GM13977 (cell line): ENCODE data around the gene PODN.

Source experiments
- DNase-seq: peaks from one replicate; pipeline ENCODE4 v3.0.0; 2012; ENCODE audit warnings: low spot score
- in situ Hi-C: fragments of 300-500 bp; cut with MboI; formaldehyde crosslinking; loops from one replicate; pipeline ENCODE4 v1.12.0; 2022; ENCODE audit warnings: low sequenced_read_pairs, low pct_unique_long_range_greater_than_20kb, mixed read lengths, inconsistent platforms; ENCODE audit not compliant: unreplicated experiment
- TF ChIP-seq, protein P1 (sequence below): IDR thresholded peaks from 2 replicates; pipeline ENCODE4 v1.5.1; 2012; ENCODE audit warnings: mild to moderate bottlenecking, control low read depth; ENCODE audit not compliant: insufficient read depth; ENCODE audit errors: extremely low read depth, missing control alignments

PODN gene, protein sequence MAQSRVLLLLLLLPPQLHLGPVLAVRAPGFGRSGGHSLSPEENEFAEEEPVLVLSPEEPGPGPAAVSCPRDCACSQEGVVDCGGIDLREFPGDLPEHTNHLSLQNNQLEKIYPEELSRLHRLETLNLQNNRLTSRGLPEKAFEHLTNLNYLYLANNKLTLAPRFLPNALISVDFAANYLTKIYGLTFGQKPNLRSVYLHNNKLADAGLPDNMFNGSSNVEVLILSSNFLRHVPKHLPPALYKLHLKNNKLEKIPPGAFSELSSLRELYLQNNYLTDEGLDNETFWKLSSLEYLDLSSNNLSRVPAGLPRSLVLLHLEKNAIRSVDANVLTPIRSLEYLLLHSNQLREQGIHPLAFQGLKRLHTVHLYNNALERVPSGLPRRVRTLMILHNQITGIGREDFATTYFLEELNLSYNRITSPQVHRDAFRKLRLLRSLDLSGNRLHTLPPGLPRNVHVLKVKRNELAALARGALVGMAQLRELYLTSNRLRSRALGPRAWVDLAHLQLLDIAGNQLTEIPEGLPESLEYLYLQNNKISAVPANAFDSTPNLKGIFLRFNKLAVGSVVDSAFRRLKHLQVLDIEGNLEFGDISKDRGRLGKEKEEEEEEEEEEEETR

DNA sequence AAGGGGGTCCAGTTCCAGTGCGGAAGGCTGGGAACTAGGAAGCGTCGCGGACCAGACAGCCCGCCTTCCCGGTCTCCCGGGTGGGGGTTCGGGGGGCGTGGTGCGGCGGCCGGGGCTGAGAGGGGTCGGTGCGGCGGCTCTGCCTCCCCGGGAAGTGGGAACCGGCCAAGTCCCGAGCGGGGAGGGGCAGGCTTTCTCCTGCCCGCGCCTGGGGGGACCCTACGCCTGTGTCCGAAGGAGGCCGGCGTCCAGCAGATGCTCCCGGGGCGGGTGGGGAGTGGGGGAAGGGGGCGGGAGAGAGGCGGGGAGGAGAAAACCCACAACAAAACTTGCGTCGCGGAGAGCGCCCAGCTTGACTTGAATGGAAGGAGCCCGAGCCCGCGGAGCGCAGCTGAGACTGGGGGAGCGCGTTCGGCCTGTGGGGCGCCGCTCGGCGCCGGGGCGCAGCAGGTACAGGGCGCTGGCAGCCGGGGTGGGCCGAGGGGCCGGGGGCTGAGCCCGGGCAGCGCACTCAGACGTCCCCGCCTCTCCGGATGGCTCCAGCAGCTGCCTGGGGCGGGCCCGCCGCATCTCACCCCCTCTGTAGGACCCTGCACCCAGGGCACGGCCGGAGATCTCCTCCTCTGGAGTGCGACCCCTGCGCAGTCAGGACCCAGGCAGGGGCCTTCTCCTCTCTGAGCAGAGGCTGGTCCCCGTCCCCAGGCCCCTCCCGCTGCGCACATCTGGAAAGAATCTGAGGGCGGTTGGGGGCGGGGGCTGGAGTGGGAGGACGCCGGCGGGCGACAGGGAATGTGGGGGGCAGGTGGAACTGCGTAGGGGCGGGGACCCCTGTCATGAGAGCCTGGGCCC is at the start of gene PODN:
Gene PODN (plus strand): TSS at position 355 of the 849 bp plus-strand sequence. CDS start 7,643 bp downstream, outside the sequence.
- DNase-seq, result peak; percentile 60
- in situ Hi-C loops, result no loop called here
- TF ChIP-seq, protein P1, sequence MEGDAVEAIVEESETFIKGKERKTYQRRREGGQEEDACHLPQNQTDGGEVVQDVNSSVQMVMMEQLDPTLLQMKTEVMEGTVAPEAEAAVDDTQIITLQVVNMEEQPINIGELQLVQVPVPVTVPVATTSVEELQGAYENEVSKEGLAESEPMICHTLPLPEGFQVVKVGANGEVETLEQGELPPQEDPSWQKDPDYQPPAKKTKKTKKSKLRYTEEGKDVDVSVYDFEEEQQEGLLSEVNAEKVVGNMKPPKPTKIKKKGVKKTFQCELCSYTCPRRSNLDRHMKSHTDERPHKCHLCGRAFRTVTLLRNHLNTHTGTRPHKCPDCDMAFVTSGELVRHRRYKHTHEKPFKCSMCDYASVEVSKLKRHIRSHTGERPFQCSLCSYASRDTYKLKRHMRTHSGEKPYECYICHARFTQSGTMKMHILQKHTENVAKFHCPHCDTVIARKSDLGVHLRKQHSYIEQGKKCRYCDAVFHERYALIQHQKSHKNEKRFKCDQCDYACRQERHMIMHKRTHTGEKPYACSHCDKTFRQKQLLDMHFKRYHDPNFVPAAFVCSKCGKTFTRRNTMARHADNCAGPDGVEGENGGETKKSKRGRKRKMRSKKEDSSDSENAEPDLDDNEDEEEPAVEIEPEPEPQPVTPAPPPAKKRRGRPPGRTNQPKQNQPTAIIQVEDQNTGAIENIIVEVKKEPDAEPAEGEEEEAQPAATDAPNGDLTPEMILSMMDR, result no peak

DNA sequence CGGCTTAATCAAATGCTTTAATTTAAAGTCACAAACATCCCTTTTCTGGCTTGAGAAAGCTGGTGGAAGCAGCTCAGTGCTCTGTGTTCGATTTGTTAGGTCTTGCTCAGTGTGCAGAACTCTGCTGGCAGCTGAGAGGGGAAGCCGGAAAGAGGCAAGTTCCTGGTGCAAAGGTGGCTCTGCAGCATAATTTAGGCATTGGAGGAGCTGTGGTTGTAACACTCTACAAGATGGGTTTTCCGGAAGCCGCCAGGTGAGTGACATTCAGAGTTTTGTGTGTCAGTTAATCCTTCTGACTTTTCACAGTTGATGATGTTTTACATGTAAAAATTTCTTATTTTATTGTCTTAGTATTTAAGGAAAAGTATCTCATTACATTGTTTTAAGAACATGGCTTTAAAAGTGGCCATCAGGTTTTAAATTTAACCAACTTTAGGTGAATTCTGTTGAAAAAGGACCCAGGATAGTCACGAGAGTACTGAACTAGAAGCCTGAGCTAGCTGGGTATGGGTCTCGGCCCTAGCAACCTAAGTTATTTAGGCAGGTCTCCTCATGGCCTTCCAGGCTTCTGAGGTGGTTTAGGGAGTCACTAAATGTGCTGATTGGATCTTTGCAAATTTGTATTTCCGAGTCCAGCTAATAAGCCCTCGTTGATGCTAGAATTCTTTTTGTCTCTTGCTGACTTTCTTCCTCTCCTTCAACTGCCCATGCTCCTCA is 47.1 kb upstream of the PODN start:
- in situ Hi-C loops, result no loop called here
- TF ChIP-seq, protein P1, result no peak
- DNase-seq, result peak; percentile 80

DNA sequence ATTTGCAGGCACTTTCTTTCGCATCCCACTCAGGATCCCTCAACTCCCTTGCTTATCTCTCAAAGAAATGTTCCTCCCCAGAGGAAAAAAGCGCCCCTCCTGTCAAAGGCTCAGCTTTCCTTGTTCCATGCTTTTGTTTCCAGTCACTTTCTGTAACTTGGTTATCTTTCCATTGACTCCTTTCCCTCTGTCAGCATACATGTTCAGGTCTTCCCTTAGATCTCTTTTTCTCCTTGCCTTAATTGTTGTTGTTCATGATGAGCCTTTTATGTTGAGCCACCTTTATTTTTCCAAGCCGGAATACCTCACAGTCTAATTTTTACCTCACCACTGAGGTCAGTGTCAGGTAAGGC is 46.5 kb upstream of the PODN start:
- TF ChIP-seq, protein P1, result no peak
- in situ Hi-C loops, result no loop called here
- no peak for DNase-seq

DNA sequence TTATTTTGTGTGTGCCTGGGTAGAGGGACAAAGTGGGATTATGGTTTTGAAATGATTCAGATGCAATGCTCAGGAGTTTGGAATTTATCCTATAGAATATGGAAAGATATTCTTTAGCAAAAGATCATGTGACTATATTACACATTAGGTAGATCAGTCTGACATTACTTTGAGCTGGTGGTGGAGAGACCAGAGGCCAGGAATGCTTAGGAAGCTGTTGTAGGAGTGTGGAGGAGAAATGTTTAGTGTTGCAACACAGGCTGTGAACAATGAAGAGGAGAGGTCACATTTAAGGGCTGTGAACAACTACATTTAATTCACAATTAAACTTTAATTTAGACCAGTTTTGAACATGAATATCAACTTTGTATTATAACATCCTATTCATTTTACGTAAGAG is 45.3 kb upstream of the PODN start:
- TF ChIP-seq, protein P1, result no peak
- DNase-seq, result no peak
- in situ Hi-C loops, result no loop called here

DNA sequence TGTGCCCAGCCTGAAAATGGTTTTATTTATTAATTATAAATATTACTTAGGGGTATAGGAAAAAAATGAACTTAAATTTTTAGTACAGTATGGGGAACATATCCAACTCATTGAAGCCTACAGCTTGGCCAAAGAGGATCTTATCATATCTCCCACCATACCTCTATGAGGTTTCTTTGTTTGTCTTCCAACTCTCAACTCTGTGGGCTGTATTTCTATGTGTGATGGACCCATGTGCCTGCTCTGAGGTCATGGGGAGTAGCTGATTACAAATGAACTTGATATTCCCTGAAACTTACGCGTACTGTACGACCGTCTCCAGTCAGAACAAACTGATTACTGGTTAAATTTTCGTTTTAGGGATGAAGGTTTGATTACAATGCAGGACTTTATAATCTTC is 41.4 kb upstream of the PODN start:
- in situ Hi-C loops, result no loop called here
- no peak for DNase-seq
- TF ChIP-seq, protein P1, result no peak

DNA sequence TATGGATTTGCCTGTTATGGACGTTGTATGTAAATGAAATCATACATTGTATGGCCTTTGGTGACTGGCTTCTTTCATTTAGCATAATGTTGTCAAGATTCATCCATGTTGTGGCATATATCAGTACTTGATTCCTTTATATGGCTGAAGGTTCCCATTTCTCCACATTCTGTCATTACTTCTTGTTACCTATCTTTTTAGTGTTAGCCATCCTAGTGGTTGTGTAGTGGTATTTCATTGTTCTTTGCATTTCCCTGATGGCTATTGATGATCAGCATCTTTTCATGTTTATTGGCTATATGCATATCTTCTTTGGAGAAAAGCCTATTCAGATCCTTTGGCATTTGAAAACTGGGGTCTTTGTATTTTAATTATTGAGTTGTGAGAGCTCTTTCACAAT is 39.8 kb upstream of the PODN start:
- TF ChIP-seq, protein P1, result no peak
- DNase-seq, result no peak
- in situ Hi-C loops, result no loop called here
